WTC11 (cell line): ENCODE results near the gene UBE3A. TPM values are rescaled to one million over a fixed set of nuclear protein-coding genes. Genes with fewer than 3 reads are reported as not detected.

ENCODE experiments used
- ATAC-seq: fragments of 200-7000 bp; cut with Tn5 transposase; 2 replicates; pipeline ENCODE4 v1.10.0; 2021; ENCODE audit warnings: mild to moderate bottlenecking, moderate library complexity
- CTCF ChIA-PET: fragments of 300-600 bp; sonication (Branson Sonifier 250); formaldehyde crosslinking; loops from one replicate; lab custom pipeline; 2021; ENCODE audit warnings: antibody characterized with exemption; lab: Charles Lee
- POLR2A ChIA-PET: fragments of 350-600 bp; sonication (Branson Sonifier 250); formaldehyde crosslinking; loops from one replicate; lab custom pipeline; 2021; ENCODE audit warnings: antibody characterized with exemption; lab: Charles Lee
- DNase-seq: peaks from one replicate; pipeline ENCODE4 v3.0.0; 2021; ENCODE audit warnings: low spot score
- H3K27ac Mint-ChIP-seq: 2 replicates; pipeline ENCODE4 v1.8.0; 2021; ENCODE audit warnings: mixed read lengths
- H3K27me3 Mint-ChIP-seq: 2 replicates; pipeline ENCODE4 v1.8.0; 2021; ENCODE audit warnings: low read depth, mild to moderate bottlenecking, moderate library complexity, mixed read lengths
- H3K36me3 Mint-ChIP-seq: 2 replicates; pipeline ENCODE4 v1.8.0; 2021; ENCODE audit warnings: mixed read lengths
- H3K4me1 Mint-ChIP-seq: 2 replicates; pipeline ENCODE4 v1.8.0; 2022; ENCODE audit warnings: mixed read lengths
- H3K4me3 Mint-ChIP-seq: 2 replicates; pipeline ENCODE4 v1.8.0; 2021; ENCODE audit warnings: mild to moderate bottlenecking, moderate library complexity, mixed read lengths
- H3K9me3 Mint-ChIP-seq: 2 replicates; pipeline ENCODE4 v1.8.0; 2021; ENCODE audit warnings: mixed read lengths
- CREB1 ChIP-seq: sonication (generic); formaldehyde crosslinking; IDR thresholded peaks from 2 replicates; pipeline ENCODE4 v1.8.0; 2023; ENCODE audit warnings: mild to moderate bottlenecking, missing genetic modification reagents
- ETV6 ChIP-seq: sonication (generic); formaldehyde crosslinking; IDR thresholded peaks from 2 replicates; pipeline ENCODE4 v1.8.1; 2022; ENCODE audit warnings: mild to moderate bottlenecking, missing genetic modification reagents
- FOXJ3 ChIP-seq: sonication (generic); formaldehyde crosslinking; IDR thresholded peaks from 2 replicates; pipeline ENCODE4 v1.9.0; 2021; ENCODE audit warnings: missing genetic modification reagents, mild to moderate bottlenecking, borderline replicate concordance
- HMGA2 ChIP-seq: fragments of 250-450 bp; sonication (Bioruptor Pico); IDR thresholded peaks from 2 replicates; pipeline ENCODE4 v1.4.0; 2021; ENCODE audit warnings: mild to moderate bottlenecking, moderate library complexity
- NFATC4 ChIP-seq: fragments of 250-450 bp; sonication (Bioruptor Pico); IDR thresholded peaks from 2 replicates; pipeline ENCODE4 v1.9.0; 2021; ENCODE audit warnings: mild to moderate bottlenecking
- SP1 ChIP-seq: sonication (generic); formaldehyde crosslinking; conservative IDR thresholded peaks from 2 replicates; pipeline ENCODE4 v1.8.1; 2022; ENCODE audit warnings: missing genetic modification reagents
- TEAD4 ChIP-seq: sonication (generic); formaldehyde crosslinking; IDR thresholded peaks from 2 replicates; pipeline ENCODE4 v1.8.0; 2022; ENCODE audit warnings: mild to moderate bottlenecking, missing genetic modification reagents
- ZNF138 ChIP-seq: sonication (generic); formaldehyde crosslinking; conservative IDR thresholded peaks from 2 replicates; pipeline ENCODE4 v1.8.1; 2022; ENCODE audit warnings: mild to moderate bottlenecking, moderate library complexity, missing genetic modification reagents
- ZNF232 ChIP-seq: sonication (generic); formaldehyde crosslinking; IDR thresholded peaks from 2 replicates; pipeline ENCODE4 v1.8.0; 2022; ENCODE audit warnings: mild to moderate bottlenecking, missing genetic modification reagents
- ZNF396 ChIP-seq: fragments of 250-450 bp; sonication (Bioruptor Pico); IDR thresholded peaks from 2 replicates; pipeline ENCODE4 v1.8.0; 2021; ENCODE audit warnings: mild to moderate bottlenecking, moderate library complexity, borderline replicate concordance
- total RNA-seq: library from RNA; stranded (reverse); gene quantifications from 3 replicates; pipeline ENCODE4 v1.2.3, GENCODE V29; 2021
- TF ChIP-seq, protein P1 (sequence below): sonication (generic); formaldehyde crosslinking; IDR thresholded peaks from 2 replicates; pipeline ENCODE4 v1.8.1; 2023; ENCODE audit warnings: mild to moderate bottlenecking, missing genetic modification reagents
- TF ChIP-seq, protein P2 (sequence below): fragments of 250-450 bp; sonication (Bioruptor Pico); IDR thresholded peaks from 2 replicates; pipeline ENCODE4 v1.9.0; 2021; ENCODE audit warnings: moderate library complexity, mild to moderate bottlenecking, inconsistent platforms, borderline replicate concordance
- TF ChIP-seq, protein P3 (sequence below): sonication (generic); formaldehyde crosslinking; conservative IDR thresholded peaks from 2 replicates; pipeline ENCODE4 v1.8.1; 2022; ENCODE audit warnings: mild to moderate bottlenecking, missing genetic modification reagents
- TF ChIP-seq, protein P4 (sequence below): fragments of 250-450 bp; sonication (Bioruptor Pico); IDR thresholded peaks from 2 replicates; pipeline ENCODE4 v2.1.2; 2022; ENCODE audit warnings: mild to moderate bottlenecking, moderate library complexity
- TF ChIP-seq, protein P5 (sequence below): fragments of 250-450 bp; sonication (Bioruptor Pico); conservative IDR thresholded peaks from 2 replicates; pipeline ENCODE4 v1.9.0; 2021; ENCODE audit warnings: mild to moderate bottlenecking
- TF ChIP-seq, protein P6 (sequence below): fragments of 250-450 bp; sonication (Bioruptor Pico); IDR thresholded peaks from 2 replicates; pipeline ENCODE4 v1.9.0; 2021; ENCODE audit warnings: mild to moderate bottlenecking
- TF ChIP-seq, protein P7 (sequence below): sonication (generic); formaldehyde crosslinking; IDR thresholded peaks from 2 replicates; pipeline ENCODE4 v1.8.0; 2023; ENCODE audit warnings: mild to moderate bottlenecking, missing genetic modification reagents
- TF ChIP-seq, protein P8 (sequence below): sonication (generic); formaldehyde crosslinking; IDR thresholded peaks from 2 replicates; pipeline ENCODE4 v1.8.0; 2023; ENCODE audit warnings: missing genetic modification reagents, mild to moderate bottlenecking, borderline replicate concordance

UBE3A gene
- total RNA-seq, 1 experiment from 2014 or later = 120 TPM

DNA sequence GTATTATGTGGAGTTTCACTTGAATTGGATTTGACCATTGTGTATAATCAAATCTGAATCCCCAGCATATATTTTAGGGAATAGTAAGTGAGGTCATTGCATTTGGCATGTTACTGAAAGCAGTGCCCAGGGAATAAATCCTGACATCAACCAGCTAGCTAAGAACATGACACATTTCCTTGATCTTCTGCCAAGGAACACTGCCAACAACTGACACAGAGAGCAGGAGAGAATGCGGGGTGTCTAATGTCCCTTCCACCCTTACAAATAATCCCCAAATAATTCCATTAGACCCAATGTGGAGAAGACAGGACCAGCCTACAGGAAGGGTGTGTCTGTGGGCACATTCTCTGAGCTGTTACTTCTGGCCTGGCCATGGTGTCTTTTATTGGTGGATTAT lies 30.6 kb upstream of the UBE3A start:
- Mint-ChIP-seq H3K9me3 (peaks cover 14% of the 10 kb centered on the region), H3K27ac (no peak overlapping the region), H3K27me3 (no peaks in the 10 kb centered on the region; the same call in 1 of the 2 replicates), H3K36me3 (no peaks in the 10 kb centered on the region), H3K4me3 (no peak overlapping the region), H3K4me1 (no peaks in the 10 kb centered on the region)
- POLR2A ChIA-PET = no interaction called here
- no peak for ATAC-seq
- TF ChIP-seq, protein P1, sequence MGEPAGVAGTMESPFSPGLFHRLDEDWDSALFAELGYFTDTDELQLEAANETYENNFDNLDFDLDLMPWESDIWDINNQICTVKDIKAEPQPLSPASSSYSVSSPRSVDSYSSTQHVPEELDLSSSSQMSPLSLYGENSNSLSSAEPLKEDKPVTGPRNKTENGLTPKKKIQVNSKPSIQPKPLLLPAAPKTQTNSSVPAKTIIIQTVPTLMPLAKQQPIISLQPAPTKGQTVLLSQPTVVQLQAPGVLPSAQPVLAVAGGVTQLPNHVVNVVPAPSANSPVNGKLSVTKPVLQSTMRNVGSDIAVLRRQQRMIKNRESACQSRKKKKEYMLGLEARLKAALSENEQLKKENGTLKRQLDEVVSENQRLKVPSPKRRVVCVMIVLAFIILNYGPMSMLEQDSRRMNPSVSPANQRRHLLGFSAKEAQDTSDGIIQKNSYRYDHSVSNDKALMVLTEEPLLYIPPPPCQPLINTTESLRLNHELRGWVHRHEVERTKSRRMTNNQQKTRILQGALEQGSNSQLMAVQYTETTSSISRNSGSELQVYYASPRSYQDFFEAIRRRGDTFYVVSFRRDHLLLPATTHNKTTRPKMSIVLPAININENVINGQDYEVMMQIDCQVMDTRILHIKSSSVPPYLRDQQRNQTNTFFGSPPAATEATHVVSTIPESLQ = no peak
- TF ChIP-seq, protein P2, sequence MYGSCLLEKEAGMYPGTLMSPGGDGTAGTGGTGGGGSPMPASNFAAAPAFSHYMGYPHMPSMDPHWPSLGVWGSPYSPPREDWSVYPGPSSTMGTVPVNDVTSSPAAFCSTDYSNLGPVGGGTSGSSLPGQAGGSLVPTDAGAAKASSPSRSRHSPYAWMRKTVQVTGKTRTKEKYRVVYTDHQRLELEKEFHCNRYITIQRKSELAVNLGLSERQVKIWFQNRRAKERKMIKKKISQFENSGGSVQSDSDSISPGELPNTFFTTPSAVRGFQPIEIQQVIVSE (CRISPR knock-in tag) = no peak
- no peak for TF ChIP-seq TEAD4 (CRISPR knock-in tag)
- TF ChIP-seq, protein P3, sequence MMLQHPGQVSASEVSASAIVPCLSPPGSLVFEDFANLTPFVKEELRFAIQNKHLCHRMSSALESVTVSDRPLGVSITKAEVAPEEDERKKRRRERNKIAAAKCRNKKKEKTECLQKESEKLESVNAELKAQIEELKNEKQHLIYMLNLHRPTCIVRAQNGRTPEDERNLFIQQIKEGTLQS = no peak
- TF ChIP-seq HMGA2 = no peak
- TF ChIP-seq, protein P4, sequence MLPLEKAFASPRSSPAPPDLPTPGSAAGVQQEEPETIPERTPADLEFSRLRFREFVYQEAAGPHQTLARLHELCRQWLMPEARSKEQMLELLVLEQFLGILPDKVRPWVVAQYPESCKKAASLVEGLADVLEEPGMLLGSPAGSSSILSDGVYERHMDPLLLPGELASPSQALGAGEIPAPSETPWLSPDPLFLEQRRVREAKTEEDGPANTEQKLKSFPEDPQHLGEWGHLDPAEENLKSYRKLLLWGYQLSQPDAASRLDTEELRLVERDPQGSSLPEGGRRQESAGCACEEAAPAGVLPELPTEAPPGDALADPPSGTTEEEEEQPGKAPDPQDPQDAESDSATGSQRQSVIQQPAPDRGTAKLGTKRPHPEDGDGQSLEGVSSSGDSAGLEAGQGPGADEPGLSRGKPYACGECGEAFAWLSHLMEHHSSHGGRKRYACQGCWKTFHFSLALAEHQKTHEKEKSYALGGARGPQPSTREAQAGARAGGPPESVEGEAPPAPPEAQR (CRISPR knock-in tag) = no peak
- TF ChIP-seq ZNF396 = no peak
- no peak for TF ChIP-seq ETV6 (CRISPR knock-in tag)
- no peak for TF ChIP-seq FOXJ3
- no peak for TF ChIP-seq NFATC4
- no peak for TF ChIP-seq ZNF232 (CRISPR knock-in tag)
- TF ChIP-seq, protein P5, sequence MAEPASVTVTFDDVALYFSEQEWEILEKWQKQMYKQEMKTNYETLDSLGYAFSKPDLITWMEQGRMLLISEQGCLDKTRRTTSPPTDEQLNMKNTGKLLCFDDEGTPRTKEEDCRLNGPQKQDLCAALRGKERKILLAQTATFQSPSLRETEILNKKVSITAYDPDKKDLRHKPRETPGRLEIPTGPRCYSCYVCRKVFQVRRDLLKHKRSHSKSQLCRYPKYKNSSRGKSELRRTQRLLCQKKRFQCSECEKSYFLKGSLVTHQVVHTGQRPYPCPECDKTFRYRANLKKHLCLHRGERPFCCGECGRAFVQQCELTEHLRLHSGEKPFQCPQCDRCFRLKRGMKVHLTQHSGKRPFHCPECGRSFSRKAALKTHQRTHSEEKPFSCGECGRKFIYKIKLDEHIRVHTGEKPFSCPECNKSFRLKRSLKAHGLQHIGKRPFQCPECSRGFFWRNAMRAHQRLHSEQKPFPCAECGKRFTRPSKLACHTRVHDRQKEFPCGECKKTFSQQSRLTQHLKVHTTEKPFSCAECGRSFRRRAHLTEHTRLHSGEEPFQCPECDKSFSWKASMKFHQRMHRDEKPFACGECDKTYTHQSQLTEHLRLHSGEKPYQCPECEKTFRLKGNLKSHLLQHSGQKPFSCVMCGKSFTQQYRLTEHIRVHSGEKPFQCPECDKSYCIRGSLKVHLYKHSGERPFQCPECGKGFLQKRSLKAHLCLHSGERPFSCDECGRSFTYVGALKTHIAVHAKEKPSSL = no peak
- no peak for TF ChIP-seq CREB1 (CRISPR knock-in tag)
- TF ChIP-seq, protein P6, sequence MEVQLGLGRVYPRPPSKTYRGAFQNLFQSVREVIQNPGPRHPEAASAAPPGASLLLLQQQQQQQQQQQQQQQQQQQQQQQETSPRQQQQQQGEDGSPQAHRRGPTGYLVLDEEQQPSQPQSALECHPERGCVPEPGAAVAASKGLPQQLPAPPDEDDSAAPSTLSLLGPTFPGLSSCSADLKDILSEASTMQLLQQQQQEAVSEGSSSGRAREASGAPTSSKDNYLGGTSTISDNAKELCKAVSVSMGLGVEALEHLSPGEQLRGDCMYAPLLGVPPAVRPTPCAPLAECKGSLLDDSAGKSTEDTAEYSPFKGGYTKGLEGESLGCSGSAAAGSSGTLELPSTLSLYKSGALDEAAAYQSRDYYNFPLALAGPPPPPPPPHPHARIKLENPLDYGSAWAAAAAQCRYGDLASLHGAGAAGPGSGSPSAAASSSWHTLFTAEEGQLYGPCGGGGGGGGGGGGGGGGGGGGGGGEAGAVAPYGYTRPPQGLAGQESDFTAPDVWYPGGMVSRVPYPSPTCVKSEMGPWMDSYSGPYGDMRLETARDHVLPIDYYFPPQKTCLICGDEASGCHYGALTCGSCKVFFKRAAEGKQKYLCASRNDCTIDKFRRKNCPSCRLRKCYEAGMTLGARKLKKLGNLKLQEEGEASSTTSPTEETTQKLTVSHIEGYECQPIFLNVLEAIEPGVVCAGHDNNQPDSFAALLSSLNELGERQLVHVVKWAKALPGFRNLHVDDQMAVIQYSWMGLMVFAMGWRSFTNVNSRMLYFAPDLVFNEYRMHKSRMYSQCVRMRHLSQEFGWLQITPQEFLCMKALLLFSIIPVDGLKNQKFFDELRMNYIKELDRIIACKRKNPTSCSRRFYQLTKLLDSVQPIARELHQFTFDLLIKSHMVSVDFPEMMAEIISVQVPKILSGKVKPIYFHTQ (CRISPR knock-in tag) = no peak
- TF ChIP-seq, protein P7, sequence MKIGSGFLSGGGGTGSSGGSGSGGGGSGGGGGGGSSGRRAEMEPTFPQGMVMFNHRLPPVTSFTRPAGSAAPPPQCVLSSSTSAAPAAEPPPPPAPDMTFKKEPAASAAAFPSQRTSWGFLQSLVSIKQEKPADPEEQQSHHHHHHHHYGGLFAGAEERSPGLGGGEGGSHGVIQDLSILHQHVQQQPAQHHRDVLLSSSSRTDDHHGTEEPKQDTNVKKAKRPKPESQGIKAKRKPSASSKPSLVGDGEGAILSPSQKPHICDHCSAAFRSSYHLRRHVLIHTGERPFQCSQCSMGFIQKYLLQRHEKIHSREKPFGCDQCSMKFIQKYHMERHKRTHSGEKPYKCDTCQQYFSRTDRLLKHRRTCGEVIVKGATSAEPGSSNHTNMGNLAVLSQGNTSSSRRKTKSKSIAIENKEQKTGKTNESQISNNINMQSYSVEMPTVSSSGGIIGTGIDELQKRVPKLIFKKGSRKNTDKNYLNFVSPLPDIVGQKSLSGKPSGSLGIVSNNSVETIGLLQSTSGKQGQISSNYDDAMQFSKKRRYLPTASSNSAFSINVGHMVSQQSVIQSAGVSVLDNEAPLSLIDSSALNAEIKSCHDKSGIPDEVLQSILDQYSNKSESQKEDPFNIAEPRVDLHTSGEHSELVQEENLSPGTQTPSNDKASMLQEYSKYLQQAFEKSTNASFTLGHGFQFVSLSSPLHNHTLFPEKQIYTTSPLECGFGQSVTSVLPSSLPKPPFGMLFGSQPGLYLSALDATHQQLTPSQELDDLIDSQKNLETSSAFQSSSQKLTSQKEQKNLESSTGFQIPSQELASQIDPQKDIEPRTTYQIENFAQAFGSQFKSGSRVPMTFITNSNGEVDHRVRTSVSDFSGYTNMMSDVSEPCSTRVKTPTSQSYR = no peak
- no peak for TF ChIP-seq SP1 (CRISPR knock-in tag)
- TF ChIP-seq ZNF138 (CRISPR knock-in tag) = no peak
- TF ChIP-seq, protein P8, sequence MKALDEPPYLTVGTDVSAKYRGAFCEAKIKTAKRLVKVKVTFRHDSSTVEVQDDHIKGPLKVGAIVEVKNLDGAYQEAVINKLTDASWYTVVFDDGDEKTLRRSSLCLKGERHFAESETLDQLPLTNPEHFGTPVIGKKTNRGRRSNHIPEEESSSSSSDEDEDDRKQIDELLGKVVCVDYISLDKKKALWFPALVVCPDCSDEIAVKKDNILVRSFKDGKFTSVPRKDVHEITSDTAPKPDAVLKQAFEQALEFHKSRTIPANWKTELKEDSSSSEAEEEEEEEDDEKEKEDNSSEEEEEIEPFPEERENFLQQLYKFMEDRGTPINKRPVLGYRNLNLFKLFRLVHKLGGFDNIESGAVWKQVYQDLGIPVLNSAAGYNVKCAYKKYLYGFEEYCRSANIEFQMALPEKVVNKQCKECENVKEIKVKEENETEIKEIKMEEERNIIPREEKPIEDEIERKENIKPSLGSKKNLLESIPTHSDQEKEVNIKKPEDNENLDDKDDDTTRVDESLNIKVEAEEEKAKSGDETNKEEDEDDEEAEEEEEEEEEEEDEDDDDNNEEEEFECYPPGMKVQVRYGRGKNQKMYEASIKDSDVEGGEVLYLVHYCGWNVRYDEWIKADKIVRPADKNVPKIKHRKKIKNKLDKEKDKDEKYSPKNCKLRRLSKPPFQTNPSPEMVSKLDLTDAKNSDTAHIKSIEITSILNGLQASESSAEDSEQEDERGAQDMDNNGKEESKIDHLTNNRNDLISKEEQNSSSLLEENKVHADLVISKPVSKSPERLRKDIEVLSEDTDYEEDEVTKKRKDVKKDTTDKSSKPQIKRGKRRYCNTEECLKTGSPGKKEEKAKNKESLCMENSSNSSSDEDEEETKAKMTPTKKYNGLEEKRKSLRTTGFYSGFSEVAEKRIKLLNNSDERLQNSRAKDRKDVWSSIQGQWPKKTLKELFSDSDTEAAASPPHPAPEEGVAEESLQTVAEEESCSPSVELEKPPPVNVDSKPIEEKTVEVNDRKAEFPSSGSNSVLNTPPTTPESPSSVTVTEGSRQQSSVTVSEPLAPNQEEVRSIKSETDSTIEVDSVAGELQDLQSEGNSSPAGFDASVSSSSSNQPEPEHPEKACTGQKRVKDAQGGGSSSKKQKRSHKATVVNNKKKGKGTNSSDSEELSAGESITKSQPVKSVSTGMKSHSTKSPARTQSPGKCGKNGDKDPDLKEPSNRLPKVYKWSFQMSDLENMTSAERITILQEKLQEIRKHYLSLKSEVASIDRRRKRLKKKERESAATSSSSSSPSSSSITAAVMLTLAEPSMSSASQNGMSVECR = no peak
- DNase-seq = no peak
- CTCF ChIA-PET = no interaction called here
